GM18526 (cell line): Measurements from ENCODE around the gene PRM2.
A peak's percentile ranks its signal among the peaks of the same experiment; 100 is the strongest.

Source experiments
- POLR2A ChIP-seq: IDR thresholded peaks from 3 replicates; pipeline ENCODE4 v1.6.1; 2011; ENCODE audit not compliant: insufficient read length; ENCODE audit errors: extremely low read depth

PRM2 gene

GRCh38 chr16:11298143-11298900 lies 22.0 kb upstream of the PRM2 start:
- no peak for TF ChIP-seq POLR2A

GRCh38 chr16:11297492-11298142 lies 21.3 kb upstream of the PRM2 start:
- peak; percentile 41 for TF ChIP-seq POLR2A

GRCh38 chr16:11296706-11297491 lies 20.6 kb upstream of the PRM2 start:
- TF ChIP-seq POLR2A, result no peak

- TF ChIP-seq POLR2A, result no peak
Observed at GRCh38 chr16:11296351-11296705, 20.0 kb upstream of the PRM2 start.

- no peak for TF ChIP-seq POLR2A
Observed at GRCh38 chr16:11295672-11296071, 19.4 kb upstream of the PRM2 start.

GRCh38 chr16:11292076-11292748 lies 15.9 kb upstream of the PRM2 start:
- no peak for TF ChIP-seq POLR2A

GRCh38 chr16:11291091-11291703 lies 14.9 kb upstream of the PRM2 start:
- TF ChIP-seq POLR2A, result no peak

GRCh38 chr16:11290102-11290893 lies 14.0 kb upstream of the PRM2 start:
- TF ChIP-seq POLR2A, result no peak

- no peak for TF ChIP-seq POLR2A
Observed at GRCh38 chr16:11289202-11289601, 12.9 kb upstream of the PRM2 start.

GRCh38 chr16:11285842-11286241 lies 9.6 kb upstream of the PRM2 start:
- TF ChIP-seq POLR2A, result no peak

- no peak for TF ChIP-seq POLR2A
Observed at GRCh38 chr16:11283820-11284248, 7.6 kb upstream of the PRM2 start.

- no peak for TF ChIP-seq POLR2A
Observed at GRCh38 chr16:11280616-11281522, 4.6 kb upstream of the PRM2 start, which contains the start of gene PRM1. Gene PRM1, minus strand, starts transcription at chr16:11281330. Its CDS starts 92 bp downstream, at chr16:11281238.
